Measurements from ENCODE around the gene ERGIC1. TPM values are rescaled to one million over a fixed set of nuclear protein-coding genes. Genes with fewer than 3 reads are reported as not detected.

Gene ERGIC1
- total and polyA plus RNA-seq, 2 of the 13 experiments (the other 11 are each of a cell fraction or from before 2014, with no cell fraction given): 78.5 to 184 TPM

- TF ChIP-seq ZHX1 (CRISPR knock-in tag; IDR thresholded peaks at IDR 0.05; ENCODE audit: low read depth) (no peak), ZNF703 (CRISPR knock-in tag; IDR thresholded peaks at IDR 0.05; ENCODE audit: borderline replicate concordance) (no peak), KDM3A (CRISPR knock-in tag; IDR thresholded peaks at IDR 0.05; ENCODE audit: low read depth) (no peak), JUN (CRISPR knock-in tag; IDR thresholded peaks at IDR 0.05) (no peak; the same call in 1 of the 2 replicates), PLSCR1 (CRISPR knock-in tag; IDR thresholded peaks at IDR 0.05; ENCODE audit: borderline replicate concordance) (no peak), DZIP1 (CRISPR knock-in tag; IDR thresholded peaks at IDR 0.05) (no peak), GMEB2 (CRISPR knock-in tag; IDR thresholded peaks at IDR 0.05; ENCODE audit: low read depth) (no peak), ZNF792 (CRISPR knock-in tag; IDR thresholded peaks at IDR 0.05) (no peak), THAP8 (CRISPR knock-in tag; IDR thresholded peaks at IDR 0.05; ENCODE audit: borderline replicate concordance) (no peak), MXI1 (IDR thresholded peaks at IDR 0.05; ENCODE audit: borderline replicate concordance, low read depth, low read length) (no peak), PRMT3 (CRISPR knock-in tag; IDR thresholded peaks at IDR 0.05; ENCODE audit: borderline replicate concordance, low read depth) (no peak), ATF1 (CRISPR knock-in tag; IDR thresholded peaks at IDR 0.05) (no peak), KLF11 (CRISPR knock-in tag; IDR thresholded peaks at IDR 0.05) (no peak), SIX4 (CRISPR knock-in tag; IDR thresholded peaks at IDR 0.05) (no peak), RARG (CRISPR knock-in tag; IDR thresholded peaks at IDR 0.05; ENCODE audit: low read depth) (no peak), ZNF788 (CRISPR knock-in tag; IDR thresholded peaks at IDR 0.05; ENCODE audit: borderline replicate concordance) (no peak), SUZ12 (IDR thresholded peaks at IDR 0.05; ENCODE audit: low read depth, low read length) (no peak), ZNF335 (CRISPR knock-in tag; IDR thresholded peaks at IDR 0.05) (no peak), SMARCC2 (IDR thresholded peaks at IDR 0.05) (no peak), MED13 (CRISPR knock-in tag; IDR thresholded peaks at IDR 0.05) (no peak), SP2 (CRISPR knock-in tag; IDR thresholded peaks at IDR 0.05) (no peak), POLR2AphosphoS2 (IDR thresholded peaks at IDR 0.05; ENCODE audit: low read depth, low read length) (no peak), SMYD3 (CRISPR knock-in tag; IDR thresholded peaks at IDR 0.05) (no peak)
Observed at GRCh38 chr5:172789687-172790495, 44.2 kb upstream of the ERGIC1 start (continued).
